ENCODE results near the gene ANTXR1.

Gene ANTXR1

GRCh38 chr2:69070969-69071368, 58.0 kb downstream of the ANTXR1 start:
- DNase-seq (ENCODE audit: low read depth in 2 of 3, low spot score in 1 of 3), result no peak

DNA sequence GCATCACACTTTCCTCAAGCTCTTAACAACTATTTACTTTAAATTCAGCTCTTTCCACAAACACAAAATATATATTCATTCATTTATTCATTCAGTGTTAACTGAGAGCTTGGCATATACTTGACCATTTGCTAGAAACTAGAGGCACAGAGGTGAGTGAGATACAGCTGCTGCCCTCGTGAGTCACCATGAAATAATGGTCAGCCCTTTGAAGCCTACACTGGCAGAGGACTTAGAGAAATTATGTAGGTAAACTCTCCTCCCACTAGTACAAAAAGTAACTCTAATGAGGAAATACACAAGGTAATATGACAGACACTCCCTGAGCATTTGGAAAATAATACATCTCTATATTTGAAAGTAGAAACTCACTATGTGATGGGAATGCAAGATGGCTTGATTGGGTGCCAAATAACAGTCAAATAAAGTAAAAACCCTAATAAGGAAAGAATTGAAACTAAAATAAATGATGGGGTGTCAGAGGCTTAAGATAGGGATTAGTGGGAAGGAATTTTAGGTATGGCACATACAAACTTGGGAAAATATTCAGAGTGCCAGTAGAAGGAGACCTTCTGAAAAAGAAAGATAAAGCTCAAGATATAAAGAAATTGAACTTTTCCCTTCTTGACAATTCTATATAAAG, 61.1 kb downstream of the ANTXR1 start:
- DNase-seq (ENCODE audit: low read depth in 2 of 3, low spot score in 1 of 3), result no peak

DNA sequence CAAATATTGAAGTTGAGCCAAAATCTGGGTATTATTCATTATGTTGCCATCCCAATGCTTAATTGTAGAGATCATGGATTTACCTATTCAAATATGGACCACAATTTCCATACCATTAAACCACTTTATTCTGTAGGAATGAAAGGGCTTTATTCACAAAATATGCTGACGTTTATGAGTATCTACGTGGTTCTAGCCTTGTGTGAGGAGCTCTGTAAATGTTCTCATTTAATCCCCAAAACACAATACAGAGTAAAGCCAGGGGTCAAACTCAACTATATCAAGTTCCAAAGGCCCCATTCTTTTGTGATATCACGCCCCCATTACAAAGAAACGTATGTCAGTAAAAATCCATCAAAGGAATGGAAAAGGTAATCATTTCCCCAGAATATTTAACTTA, 61.9 kb downstream of the ANTXR1 start:
- DNase-seq (ENCODE audit: low read depth in 2 of 3, low spot score in 1 of 3), result no peak

- no peak for DNase-seq (ENCODE audit: low read depth in 2 of 3, low spot score in 1 of 3)
Measured at GRCh38 chr2:69075486-69075885, 62.5 kb downstream of the ANTXR1 start.

DNA sequence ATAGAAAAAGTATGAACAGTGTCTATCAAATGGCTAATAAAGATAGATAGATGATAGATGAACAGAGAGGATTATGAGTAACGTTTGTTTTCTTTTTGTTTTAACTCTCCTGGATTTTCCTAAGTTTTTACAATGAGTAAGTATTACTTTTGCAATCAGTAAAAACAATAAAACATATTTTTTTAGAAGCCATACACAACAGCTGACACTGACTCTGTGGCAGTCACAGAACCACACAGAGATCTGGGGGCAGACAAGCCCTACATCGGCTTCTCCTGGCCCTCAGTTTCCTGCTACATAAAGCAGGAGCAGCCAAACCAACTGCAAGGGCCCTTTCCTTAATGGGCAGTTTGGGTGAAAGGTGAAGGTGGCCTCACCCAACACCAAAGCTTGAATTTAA, 63.6 kb downstream of the ANTXR1 start:
- no peak for DNase-seq (ENCODE audit: low read depth in 2 of 3, low spot score in 1 of 3)

- no peak for DNase-seq (ENCODE audit: low read depth in 2 of 3, low spot score in 1 of 3)
Measured at GRCh38 chr2:69077252-69077950, 64.4 kb downstream of the ANTXR1 start.

GRCh38 chr2:69080071-69080470, 67.1 kb downstream of the ANTXR1 start:
- no peak for DNase-seq (ENCODE audit: low read depth in 2 of 3, low spot score in 1 of 3)

DNA sequence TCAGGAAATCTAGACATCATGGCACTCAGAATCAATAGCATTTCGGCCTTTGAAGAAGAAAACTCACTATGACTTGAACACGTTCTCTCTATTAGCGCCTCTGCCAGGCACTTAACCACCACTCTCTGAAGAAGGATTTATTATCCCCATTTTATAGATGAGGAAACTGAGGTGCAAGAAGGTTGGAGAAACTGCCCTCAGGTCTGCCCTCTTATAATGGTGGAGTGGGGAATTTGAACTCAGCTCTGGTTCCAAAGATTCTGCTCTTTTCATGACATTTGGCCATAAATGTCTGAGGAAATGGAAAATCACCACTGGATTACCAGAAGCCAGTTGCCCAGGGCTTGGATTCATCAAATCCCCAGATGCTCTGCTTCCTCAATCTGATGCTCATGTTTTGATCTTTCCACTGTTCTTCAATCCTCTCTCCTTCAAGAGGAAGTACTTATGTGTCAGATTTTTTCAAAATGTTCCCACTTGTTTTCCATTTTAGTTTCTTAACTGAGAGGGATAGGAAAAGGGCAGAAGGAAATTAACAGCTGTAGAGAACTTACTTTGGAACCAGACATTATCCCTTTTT, 68.1 kb downstream of the ANTXR1 start:
- no peak for DNase-seq (ENCODE audit: low read depth in 2 of 3, low spot score in 1 of 3)

GRCh38 chr2:69081757-69082156, 68.8 kb downstream of the ANTXR1 start:
- DNase-seq (ENCODE audit: low read depth in 2 of 3, low spot score in 1 of 3), result no peak

GRCh38 chr2:69082430-69082997, 69.5 kb downstream of the ANTXR1 start:
- DNase-seq (ENCODE audit: low read depth in 2 of 3, low spot score in 1 of 3), result no peak

- no peak for DNase-seq (ENCODE audit: low read depth in 2 of 3, low spot score in 1 of 3)
Measured at GRCh38 chr2:69083235-69083748, 70.3 kb downstream of the ANTXR1 start.

DNA sequence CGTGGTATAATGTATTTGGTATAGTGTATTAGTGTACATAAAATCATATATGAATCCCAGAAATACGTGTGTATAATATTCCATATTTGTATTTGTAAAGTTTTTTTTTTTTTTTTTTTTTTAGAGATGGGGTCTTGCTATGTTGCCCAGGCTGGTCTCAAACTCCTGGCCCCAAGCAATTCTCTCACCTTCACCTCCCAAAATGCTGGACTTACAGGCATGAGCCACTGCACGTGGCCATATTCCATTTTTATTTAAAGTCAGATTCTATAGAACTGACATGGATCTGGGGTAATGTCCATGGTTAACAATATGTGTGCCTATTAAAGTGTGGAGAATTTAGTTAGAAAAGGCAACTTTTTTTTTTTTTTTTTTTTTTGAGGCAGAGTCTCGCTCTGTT, 71.5 kb downstream of the ANTXR1 start:
- no peak for DNase-seq (ENCODE audit: low read depth in 2 of 3, low spot score in 1 of 3)

DNA sequence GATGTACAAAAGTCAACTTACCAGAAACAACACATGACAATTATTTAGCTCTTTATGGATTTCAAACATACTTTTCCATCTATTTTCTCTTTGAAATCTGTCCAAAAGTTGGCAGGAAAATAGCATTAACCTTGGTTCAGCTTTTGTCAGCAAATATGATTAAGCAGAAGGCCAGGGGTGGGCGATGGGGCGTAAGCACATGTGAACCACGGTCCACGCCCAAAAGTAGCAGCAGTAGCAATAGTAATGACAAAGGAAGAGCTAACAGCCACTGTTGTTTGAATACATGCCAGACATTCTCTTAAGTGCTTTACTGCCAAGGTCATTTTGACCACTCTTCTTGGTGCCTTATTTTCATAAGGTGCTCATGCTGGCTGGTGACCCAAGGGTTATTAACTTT, 73.5 kb downstream of the ANTXR1 start:
- no peak for DNase-seq (ENCODE audit: low read depth in 2 of 3, low spot score in 1 of 3)

DNA sequence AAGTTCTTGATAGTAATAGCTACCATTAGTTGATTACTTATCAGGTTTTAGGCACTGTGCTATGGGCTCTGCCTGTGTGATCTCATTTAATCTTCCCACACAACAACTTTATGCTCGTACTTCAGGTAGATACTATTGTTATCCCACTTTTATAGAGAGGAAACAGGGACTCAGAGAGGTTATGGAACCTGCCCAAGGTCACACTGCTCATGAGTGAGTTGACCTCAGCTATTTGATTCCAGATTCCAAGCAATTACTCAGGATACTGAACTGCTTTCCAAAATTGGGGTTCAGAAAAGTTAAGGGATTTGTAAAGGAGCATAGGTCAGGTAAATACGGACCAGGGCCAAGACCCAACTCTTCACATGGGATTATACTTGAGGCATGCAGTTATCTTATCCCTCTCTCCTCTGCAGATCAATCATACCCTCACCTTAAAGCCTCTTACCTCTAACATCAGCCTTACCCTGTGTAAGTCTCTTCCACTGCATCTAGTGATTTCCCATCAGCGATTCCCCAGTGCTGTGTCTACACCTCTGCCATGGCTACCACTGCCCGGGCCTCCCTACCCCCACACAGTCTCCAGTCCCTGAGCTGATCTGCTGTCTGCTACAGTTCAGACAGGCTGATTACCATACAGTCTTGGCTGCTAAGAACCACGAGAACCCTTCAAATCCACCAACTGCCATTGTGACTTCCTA, 74.4 kb downstream of the ANTXR1 start:
- DNase-seq (ENCODE audit: low read depth in 2 of 3, low spot score in 1 of 3), result no peak

- no peak for DNase-seq (ENCODE audit: low read depth in 2 of 3, low spot score in 1 of 3)
Measured at GRCh38 chr2:69087912-69088240, 74.9 kb downstream of the ANTXR1 start.

- no peak for DNase-seq (ENCODE audit: low read depth in 2 of 3, low spot score in 1 of 3)
Measured at GRCh38 chr2:69088466-69088865, 75.5 kb downstream of the ANTXR1 start.

DNA sequence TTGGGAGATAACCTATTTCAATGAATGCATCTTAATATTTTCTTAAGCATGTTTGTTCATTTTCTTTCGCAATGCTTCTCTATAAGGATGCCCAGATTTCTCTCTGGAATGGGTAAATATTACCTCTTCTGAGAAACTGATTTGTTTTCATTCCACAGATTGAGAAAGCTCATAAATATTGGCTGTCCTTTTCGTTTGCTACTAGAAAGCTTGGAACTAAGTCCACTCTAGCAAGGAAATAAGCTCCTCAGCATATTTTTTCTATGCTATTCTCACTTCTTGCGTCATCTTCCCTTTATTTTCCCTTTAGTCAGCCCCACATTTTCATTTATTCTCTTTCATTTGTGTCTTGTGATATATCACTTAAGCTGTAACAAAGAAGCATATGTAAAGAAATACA, 76.3 kb downstream of the ANTXR1 start:
- no peak for DNase-seq (ENCODE audit: low read depth in 2 of 3, low spot score in 1 of 3)

GRCh38 chr2:69089998-69090397, 77.0 kb downstream of the ANTXR1 start:
- DNase-seq (ENCODE audit: low read depth in 2 of 3, low spot score in 1 of 3), result no peak

- no peak for DNase-seq (ENCODE audit: low read depth in 2 of 3, low spot score in 1 of 3)
Measured at GRCh38 chr2:69090820-69091219, 77.8 kb downstream of the ANTXR1 start.

GRCh38 chr2:69092857-69093256, 79.9 kb downstream of the ANTXR1 start:
- DNase-seq (ENCODE audit: low read depth in 2 of 3, low spot score in 1 of 3), result no peak

DNA sequence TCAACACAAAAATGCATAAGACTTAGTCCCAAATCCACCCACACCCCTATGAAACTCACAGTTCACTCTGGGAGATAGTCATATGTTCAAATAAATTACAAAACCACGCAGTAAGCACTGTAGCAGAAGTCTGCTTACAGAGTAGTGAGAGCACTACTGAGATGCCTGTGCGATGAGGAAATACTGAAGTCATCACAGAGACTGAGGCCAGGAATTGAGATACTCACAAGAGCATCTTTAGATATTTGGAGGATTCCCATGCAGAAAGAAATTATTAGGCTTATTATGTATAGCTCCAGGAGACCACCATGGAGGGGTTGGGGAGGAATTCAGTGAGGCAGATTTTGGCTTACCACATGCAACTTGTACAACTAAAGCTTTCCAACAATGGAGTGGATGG, 82.3 kb downstream of the ANTXR1 start:
- no peak for DNase-seq (ENCODE audit: low read depth in 2 of 3, low spot score in 1 of 3)
